SK-N-SH treated with all-trans-retinoic acid at 6 μM for 48 hours (cell line): ENCODE measurements around the gene EIF5A.

Source experiments
- ATAC-seq: fragments of 200-7000 bp; cut with Tn5 transposase; 3 replicates; pipeline ENCODE4 v1.9.1; 2020; ENCODE audit warnings: mild to moderate bottlenecking, moderate library complexity
- CSDC2 ChIP-seq: fragments of 250-450 bp; sonication (Bioruptor Pico); IDR thresholded peaks from 2 replicates; pipeline ENCODE4 v1.5.0; 2020; ENCODE audit warnings: mild to moderate bottlenecking, moderate library complexity
- CSRNP3 ChIP-seq: fragments of 250-450 bp; sonication (Bioruptor Pico); IDR thresholded peaks from 2 replicates; pipeline ENCODE4 v1.5.1; 2021; ENCODE audit warnings: mild to moderate bottlenecking, moderate library complexity
- ESRRG ChIP-seq: fragments of 250-450 bp; sonication (Bioruptor Pico); IDR thresholded peaks from 2 replicates; pipeline ENCODE4 v1.6.1; 2021; ENCODE audit warnings: mild to moderate bottlenecking
- GLIS3 ChIP-seq: fragments of 250-450 bp; sonication (Bioruptor Pico); IDR thresholded peaks from 2 replicates; pipeline ENCODE4 v1.5.0; 2020; ENCODE audit warnings: mild to moderate bottlenecking, moderate library complexity
- POU6F1 ChIP-seq: fragments of 250-450 bp; sonication (Bioruptor Pico); IDR thresholded peaks from 2 replicates; pipeline ENCODE4 v1.8.0; 2021; ENCODE audit warnings: low read depth, mild to moderate bottlenecking, moderate library complexity, borderline replicate concordance
- PPARA ChIP-seq: fragments of 250-450 bp; sonication (Bioruptor Pico); IDR thresholded peaks from 2 replicates; pipeline ENCODE4 v1.5.0; 2020; ENCODE audit warnings: mild to moderate bottlenecking, borderline replicate concordance
- RARB ChIP-seq: fragments of 250-450 bp; sonication (Bioruptor Pico); IDR thresholded peaks from 2 replicates; pipeline ENCODE4 v1.8.0; 2021; ENCODE audit warnings: mild to moderate bottlenecking, moderate library complexity
- TCF4 ChIP-seq: fragments of 250-450 bp; sonication (Bioruptor Pico); IDR thresholded peaks from 2 replicates; pipeline ENCODE4 v1.8.0; 2021; ENCODE audit warnings: mild to moderate bottlenecking, moderate library complexity, borderline replicate concordance
- TSHZ2 ChIP-seq: fragments of 250-450 bp; sonication (Bioruptor Pico); IDR thresholded peaks from 2 replicates; pipeline ENCODE4 v1.5.0; 2020; ENCODE audit warnings: mild to moderate bottlenecking, moderate library complexity
- ZFP3 ChIP-seq: fragments of 250-450 bp; sonication (Bioruptor Pico); IDR thresholded peaks from 2 replicates; pipeline ENCODE4 v1.5.0; 2020; ENCODE audit warnings: mild to moderate bottlenecking, moderate library complexity
- ZNF565 ChIP-seq: fragments of 450-650 bp; formaldehyde crosslinking; conservative IDR thresholded peaks from 2 replicates; pipeline ENCODE4 v1.5.0; 2020; ENCODE audit warnings: low read depth, mild to moderate bottlenecking, moderate library complexity
- ZNF70 ChIP-seq: fragments of 450-650 bp; formaldehyde crosslinking; IDR thresholded peaks from 2 replicates; pipeline ENCODE4 v1.5.0; 2020; ENCODE audit warnings: mild to moderate bottlenecking, moderate library complexity
- TF ChIP-seq, protein P1 (sequence below): fragments of 250-450 bp; sonication (Bioruptor Pico); IDR thresholded peaks from 2 replicates; pipeline ENCODE4 v1.8.0; 2020; ENCODE audit warnings: mild to moderate bottlenecking, moderate library complexity, borderline replicate concordance

EIF5A gene

GRCh38 chr17:7317161-7317803, 9.9 kb downstream of the EIF5A start (continued):
- no peak for TF ChIP-seq TSHZ2 (CRISPR knock-in tag)

DNA sequence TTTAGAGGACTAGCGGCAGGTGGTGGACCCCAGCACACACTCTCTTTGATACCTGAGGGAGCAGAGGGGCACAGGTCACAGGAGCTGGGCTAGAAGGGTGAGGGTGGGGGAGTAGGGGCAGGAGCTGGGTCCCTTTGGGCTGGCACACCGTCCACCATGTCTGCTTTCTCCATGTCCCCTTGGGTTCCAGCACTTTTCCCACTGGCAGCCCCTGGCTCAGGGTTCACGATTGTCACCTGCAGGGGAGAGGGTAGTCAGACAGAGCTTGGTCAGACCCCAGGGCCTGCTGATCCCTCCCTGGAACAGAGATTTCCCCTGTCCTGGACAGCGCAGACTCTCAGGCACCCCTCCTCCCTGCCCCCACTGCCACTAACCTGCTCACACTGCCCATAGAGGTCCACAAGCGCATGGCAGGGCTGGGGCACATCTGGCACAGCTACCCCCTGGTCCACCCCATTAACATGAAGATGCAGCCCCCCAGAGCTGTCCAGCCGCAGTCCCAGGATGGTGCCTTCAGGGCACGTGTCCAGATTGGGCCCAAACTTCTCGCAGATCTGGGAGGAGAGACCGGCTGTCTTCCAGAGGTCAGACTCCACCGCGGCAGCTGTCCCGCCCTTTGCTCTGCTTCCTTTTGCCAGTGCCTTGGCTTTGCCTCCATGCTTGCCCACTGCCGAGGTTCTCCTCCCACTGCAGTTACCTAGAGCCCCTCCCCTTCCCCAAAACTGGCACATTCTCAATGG, 10.9 kb downstream of the EIF5A start:
- no peak for TF ChIP-seq ZFP3
- TF ChIP-seq, all 23 proteins: peak for 0
- ATAC-seq = no peak

DNA sequence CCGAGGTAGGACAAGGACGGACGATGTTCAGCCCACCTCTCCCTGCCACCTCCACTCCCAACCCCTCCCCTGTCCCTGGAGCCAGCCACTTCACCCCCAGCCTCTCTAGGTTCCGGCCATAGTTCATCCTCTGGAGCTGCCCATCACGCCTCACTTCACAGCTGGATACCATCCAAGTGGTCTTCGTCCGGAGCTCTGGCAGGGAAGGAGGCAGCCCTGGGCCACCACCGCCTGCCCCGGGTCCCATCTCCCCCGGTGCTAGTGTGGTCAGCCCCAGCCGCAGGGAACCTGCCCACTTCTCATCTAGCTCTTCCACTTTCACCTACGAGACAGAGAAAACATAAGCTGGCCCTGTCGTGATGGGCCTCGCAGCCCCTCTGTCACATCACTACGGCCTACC, 14.0 kb downstream of the EIF5A start:
- ATAC-seq = no peak
- TF ChIP-seq POU6F1 (CRISPR knock-in tag) (no peak), TCF4 (no peak), CSDC2 (CRISPR knock-in tag) (no peak), ZNF565 (no peak)
- TF ChIP-seq, all 23 proteins: peak for 0

GRCh38 chr17:7322520-7323194, 15.2 kb downstream of the EIF5A start:
- no peak for ATAC-seq
- no peak for TF ChIP-seq PPARA (CRISPR knock-in tag)

- TF ChIP-seq PPARA (CRISPR knock-in tag) (no peak), ZNF565 (no peak), ZNF70 (CRISPR knock-in tag) (no peak), ESRRG (CRISPR knock-in tag) (no peak), CSDC2 (CRISPR knock-in tag) (no peak), TSHZ2 (CRISPR knock-in tag) (no peak), RARB (CRISPR knock-in tag) (no peak), CSRNP3 (CRISPR knock-in tag) (no peak), GLIS3 (CRISPR knock-in tag) (no peak)
- TF ChIP-seq, protein P1, sequence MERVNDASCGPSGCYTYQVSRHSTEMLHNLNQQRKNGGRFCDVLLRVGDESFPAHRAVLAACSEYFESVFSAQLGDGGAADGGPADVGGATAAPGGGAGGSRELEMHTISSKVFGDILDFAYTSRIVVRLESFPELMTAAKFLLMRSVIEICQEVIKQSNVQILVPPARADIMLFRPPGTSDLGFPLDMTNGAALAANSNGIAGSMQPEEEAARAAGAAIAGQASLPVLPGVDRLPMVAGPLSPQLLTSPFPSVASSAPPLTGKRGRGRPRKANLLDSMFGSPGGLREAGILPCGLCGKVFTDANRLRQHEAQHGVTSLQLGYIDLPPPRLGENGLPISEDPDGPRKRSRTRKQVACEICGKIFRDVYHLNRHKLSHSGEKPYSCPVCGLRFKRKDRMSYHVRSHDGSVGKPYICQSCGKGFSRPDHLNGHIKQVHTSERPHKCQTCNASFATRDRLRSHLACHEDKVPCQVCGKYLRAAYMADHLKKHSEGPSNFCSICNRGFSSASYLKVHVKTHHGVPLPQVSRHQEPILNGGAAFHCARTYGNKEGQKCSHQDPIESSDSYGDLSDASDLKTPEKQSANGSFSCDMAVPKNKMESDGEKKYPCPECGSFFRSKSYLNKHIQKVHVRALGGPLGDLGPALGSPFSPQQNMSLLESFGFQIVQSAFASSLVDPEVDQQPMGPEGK (CRISPR knock-in tag) = no peak
- ATAC-seq = peak; percentile 75
These were observed 16.5 kb downstream of the EIF5A start for GRCh38 chr17:7323731-7324437.
